Measurements from ENCODE around the gene PLD1. TPM values are rescaled to one million over a fixed set of nuclear protein-coding genes. Genes with fewer than 3 reads are reported as not detected.

The PLD1 gene
- total and polyA plus RNA-seq, 2 of the 8 experiments (the other 6 are each of a cell fraction or from before 2014, with no cell fraction given), result 1.2 to 2.6 TPM

DNA sequence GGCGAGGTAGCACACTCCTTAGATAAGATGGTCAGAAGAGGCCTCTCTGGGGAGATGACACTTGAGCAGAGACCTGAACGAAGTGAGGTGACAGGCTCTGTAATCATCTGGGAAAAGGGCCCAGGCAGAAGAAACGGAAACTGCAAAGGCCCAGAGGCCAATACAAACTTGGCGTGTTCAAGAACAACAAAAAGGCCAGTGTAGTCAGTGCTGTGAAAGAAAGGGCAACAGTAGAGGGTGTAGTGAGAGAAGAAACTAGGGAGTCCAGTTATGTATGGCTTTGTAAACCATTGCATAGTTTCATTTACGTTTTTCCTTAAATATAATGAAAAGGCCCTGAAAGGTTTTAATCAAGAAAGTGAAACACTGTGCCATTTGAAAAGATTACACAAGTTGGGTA, 31.8 kb downstream of the PLD1 start:
- Histone ChIP-seq H3K18ac (ENCODE audit: extremely low read depth, low read length) (no peak overlapping the region), H4K8ac (ENCODE audit: extremely low read depth, insufficient read depth, low read length) (no peak overlapping the region), H2BK12ac (ENCODE audit: low read depth, low read length) (no peak overlapping the region), H3K36me3 (ENCODE audit: control insufficient read depth in 2 of 4, insufficient read depth in 4 of 4, low read length in 3 of 4) (no peaks in the 10 kb centered on the region), H3K4me3 (ENCODE audit: extremely low read depth in 1 of 4, insufficient read depth in 2 of 4, low read depth in 3 of 4, low read length in 4 of 4) (no peak overlapping the region), H3K4me2 (ENCODE audit: insufficient read depth in 1 of 2, low read depth in 2 of 2, low read length in 2 of 2) (no peak overlapping the region), H2AK5ac (ENCODE audit: low read depth, low read length) (no peak overlapping the region), H3K56ac (replicated peaks; ENCODE audit: insufficient read length, low read depth, low read length) (no peak overlapping the region), H3K14ac (ENCODE audit: insufficient read length) (no peak overlapping the region), H3K27me3 (replicated peaks in 1 of 4; ENCODE audit: control insufficient read depth in 3 of 4, extremely low read depth in 1 of 4, insufficient read depth in 3 of 4, low read length in 3 of 4) (no peaks in the 10 kb centered on the region), H3K79me1 (ENCODE audit: low read depth, low read length) (no peaks in the 10 kb centered on the region), H2BK15ac (ENCODE audit: low read length) (no peak overlapping the region), H3K23ac (ENCODE audit: insufficient read length) (no peak overlapping the region), H2BK20ac (ENCODE audit: low read length) (no peak overlapping the region), H3K27ac (ENCODE audit: low read depth, low read length) (no peak overlapping the region), H3K79me2 (ENCODE audit: control insufficient read depth in 1 of 2, insufficient read depth in 2 of 2, low read length in 2 of 2) (no peaks in the 10 kb centered on the region), H2BK120ac (replicated peaks; ENCODE audit: low read depth, low read length) (no peak overlapping the region), H3K23me2 (ENCODE audit: low read depth, low read length) (no peaks in the 10 kb centered on the region), H3K9ac (replicated peaks in 1 of 4; ENCODE audit: extremely low read depth in 1 of 4, low read depth in 3 of 4, low read length in 3 of 4) (no peak overlapping the region), H3K4me1 (replicated peaks in 1 of 4; ENCODE audit: control insufficient read depth in 3 of 4, insufficient read depth in 4 of 4, low read length in 3 of 4) (peaks cover 2 to 7% (median 5%) of the 10 kb centered on the region in 4 experiments; a peak in 4 of 7 replicates), H3K9me3 (ENCODE audit: insufficient read depth in 2 of 2, low read depth in 1 of 2, low read length in 1 of 2) (no peaks in the 10 kb centered on the region), H2BK5ac (ENCODE audit: low read depth, low read length) (no peak overlapping the region), H4K20me1 (replicated peaks in 1 of 2; ENCODE audit: control insufficient read depth in 1 of 2, insufficient read depth in 2 of 2, low read length in 2 of 2) (no peaks in the 10 kb centered on the region), H2AFZ (ENCODE audit: low read length) (no peak overlapping the region), H3K4ac (replicated peaks; ENCODE audit: insufficient read length, low read depth, low read length) (no peak overlapping the region), H4K91ac (replicated peaks; ENCODE audit: insufficient read length, low read length) (no peak overlapping the region), H4K5ac (ENCODE audit: insufficient read length, low read depth, low read length) (no peak overlapping the region)
- TF ChIP-seq CREB1 (IDR thresholded peaks at IDR 0.05) (no peak), CBX5 (IDR thresholded peaks at IDR 0.05; ENCODE audit: low read depth, low read length) (no peak), BCL11A (IDR thresholded peaks at IDR 0.05; ENCODE audit: low read depth in 2 of 2, low read length in 2 of 2) (no peak), ZNF274 (IDR thresholded peaks at IDR 0.05; ENCODE audit: borderline replicate concordance, extremely low read depth, low read length) (no peak), TAF1 (IDR thresholded peaks at IDR 0.05; ENCODE audit: low read depth, low read length) (no peak), SP4 (IDR thresholded peaks at IDR 0.05; ENCODE audit: low read length) (no peak), EGR1 (IDR thresholded peaks at IDR 0.05; ENCODE audit: borderline replicate concordance, low read depth, low read length) (no peak), SAP30 (IDR thresholded peaks at IDR 0.05; ENCODE audit: insufficient read depth, insufficient replicate concordance, low read length) (no peak)
- FAIRE-seq (no peak), DNase-seq (ENCODE audit: low read depth in 1 of 2, low spot score in 2 of 2) (no peak)
- WGBS, 2 experiments (ENCODE audit: extremely low coverage in 1 of 2, insufficient coverage in 1 of 2, insufficient read length in 1 of 2, insufficient replicate concordance in 2 of 2, low coverage in 1 of 2, low lambda C conversion rate in 2 of 2, missing lambda C conversion rate in 1 of 2), result 92% methylated on average over 5 of the region's 5 CpGs; no CpG with 5 or more reads in 1 of the 2 experiments
- POLR2A ChIA-PET (ENCODE audit: partially characterized antibody), result no interaction called here
- CTCF ChIA-PET (ENCODE audit: partially characterized antibody), result no interaction called here

All from H1 (cell line).